Mucosa of rectum (tissue), 2 donors: ENCODE measurements around the gene TMEM150B.
"Not testable (repeated sequence)": the region's sequence is repeated elsewhere in the genome, so short reads cannot be mapped to it uniquely, and the experiment has no call there.

ENCODE experiments used
- H3K27ac ChIP-seq, 2 donors: one replicate each; pipeline ENCODE4 v1.7.0; 2013; ENCODE audit warnings: inconsistent platforms in 2 of 2, low read depth in 2 of 2, low read length in 2 of 2
- H3K27me3 ChIP-seq, 2 donors: one replicate each; pipeline ENCODE4 v1.7.0; 2013; ENCODE audit warnings: low read length in 2 of 2; ENCODE audit not compliant: control insufficient read depth in 2 of 2, insufficient read depth in 2 of 2
- H3K36me3 ChIP-seq, 2 donors: one replicate each; pipeline ENCODE4 v1.7.0; 2013; ENCODE audit warnings: low read length in 2 of 2; ENCODE audit not compliant: control insufficient read depth in 2 of 2, insufficient read depth in 2 of 2
- H3K4me1 ChIP-seq, 2 donors: one replicate each; pipeline ENCODE4 v1.7.0; 2013; ENCODE audit warnings: low read length in 2 of 2, mild to moderate bottlenecking in 1 of 2; ENCODE audit not compliant: control insufficient read depth in 2 of 2, insufficient read depth in 2 of 2
- H3K4me3 ChIP-seq, 2 donors: one replicate each; pipeline ENCODE4 v1.7.0; 2013; ENCODE audit warnings: low read length in 2 of 2
- H3K9ac ChIP-seq, 2 donors: one replicate each; pipeline ENCODE4 v1.7.0; 2013; ENCODE audit warnings: low read length in 2 of 2, low read depth in 1 of 2, mild to moderate bottlenecking in 1 of 2
- H3K9me3 ChIP-seq, 2 donors: one replicate each; pipeline ENCODE4 v1.7.0; 2013; ENCODE audit warnings: low read length in 2 of 2; ENCODE audit not compliant: control insufficient read depth in 2 of 2
- donor health status: healthy.
- donor health status: Normal muscosa, but diverticular disease.

The TMEM150B gene

DNA sequence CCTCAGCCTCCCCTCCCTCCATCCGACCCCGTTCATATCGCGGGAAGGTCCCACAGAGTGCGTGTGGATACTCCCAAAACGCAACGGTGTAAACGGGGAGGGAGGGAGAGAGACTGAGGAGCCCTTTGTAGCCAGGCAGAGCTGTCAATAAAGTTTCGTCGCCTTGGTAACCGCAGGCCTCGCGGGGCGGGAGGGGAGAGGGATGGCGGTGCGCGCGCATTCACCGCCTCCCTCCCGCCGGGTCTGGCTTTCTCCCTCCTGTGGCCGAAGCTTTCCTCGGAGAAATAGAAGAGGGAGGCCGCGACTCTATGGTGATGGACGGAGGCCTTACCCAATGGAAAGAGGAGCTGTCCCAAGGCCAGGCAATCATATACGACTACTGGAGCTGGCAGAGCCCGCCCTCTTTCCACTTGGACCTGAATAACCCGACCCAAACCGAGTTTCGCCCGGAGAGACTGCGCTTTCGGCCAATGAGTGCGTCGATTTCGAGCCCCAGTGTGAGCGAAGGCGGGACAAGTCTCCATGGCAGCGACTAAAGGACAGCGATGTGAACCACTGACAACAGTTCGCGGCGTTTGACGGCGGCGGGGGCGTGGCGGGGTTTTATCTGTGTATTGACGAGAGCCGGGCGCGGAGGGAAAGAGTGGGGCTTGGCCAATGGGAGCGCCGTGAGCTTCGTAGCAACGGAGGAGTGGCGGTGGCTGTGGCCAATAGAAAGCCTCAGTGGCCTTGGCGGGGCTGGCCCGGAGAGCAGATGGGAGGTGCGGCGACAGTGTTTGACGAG lies 14.2 kb upstream of the TMEM150B start, which contains the start of gene KMT5C:
TSS of gene KMT5C (plus strand) at position 772 of the 784 bp plus-strand sequence. CDS start 2,061 bp downstream, outside the sequence.
- H3K4me3 ChIP-seq: peak within 1 kb of the TSS; percentile 76 to 86
- peak within 1 kb of the TSS; percentile 87 to 96 for H3K9ac ChIP-seq
- H3K9me3 ChIP-seq: no peaks in the 10 kb centered on the region
- peaks cover 24 to 25% of the 10 kb centered on the region in 2 donors for H3K4me1 ChIP-seq
- H3K36me3 ChIP-seq: peaks cover 0 to 8% of the 10 kb centered on the region in 2 donors
- H3K27me3 ChIP-seq: no peaks in the 10 kb centered on the region
- peak within 1 kb of the TSS; percentile 97 to 99 for H3K27ac ChIP-seq

DNA sequence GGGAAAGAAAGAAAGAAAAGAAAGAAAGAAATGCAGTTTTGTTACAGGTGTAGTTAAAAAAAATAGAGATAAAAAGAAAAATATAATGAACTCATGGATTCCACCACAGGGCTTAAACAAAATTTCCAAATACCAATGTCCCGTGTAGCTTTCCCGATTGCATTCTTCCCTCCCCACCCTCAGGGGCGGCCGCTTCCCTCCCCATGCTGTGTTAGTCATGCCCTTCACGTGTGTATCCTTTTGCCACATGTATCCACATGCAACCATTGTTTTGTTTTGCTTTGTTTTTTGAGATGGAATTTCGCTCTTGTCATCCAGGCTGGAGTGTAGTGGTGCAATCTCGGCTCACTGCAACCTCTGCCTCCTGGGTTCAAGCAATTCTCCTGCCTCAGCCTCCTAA lies 11.0 kb upstream of the TMEM150B start:
- H3K36me3 ChIP-seq: no peaks in the 10 kb centered on the region

DNA sequence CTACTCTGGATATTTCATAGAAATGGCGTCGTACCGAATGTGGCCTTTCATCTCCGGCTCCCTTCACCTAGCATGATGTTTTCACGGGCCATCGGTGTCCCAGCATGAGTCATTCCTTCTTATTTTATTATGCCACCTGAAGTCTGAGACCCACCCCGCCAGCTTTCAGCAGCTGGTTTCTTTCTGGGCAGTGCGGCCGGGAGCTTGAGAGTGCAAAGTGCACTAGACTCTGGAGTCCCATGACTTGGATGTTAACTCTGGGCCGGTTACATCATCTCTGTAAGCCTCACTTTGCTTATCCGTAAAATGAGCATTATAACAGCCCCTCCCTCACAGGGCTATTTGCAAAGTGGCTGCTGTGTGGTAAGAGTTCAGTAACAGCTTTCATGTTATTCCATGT lies 8.7 kb upstream of the TMEM150B start:
- peak overlapping the region in 1 of 2 donors; percentile 51 for H3K9ac ChIP-seq
- H3K27ac ChIP-seq: peak overlapping the region; percentile 79 to 86
- H3K4me1 ChIP-seq: peaks cover 9 to 14% of the 10 kb centered on the region in 2 donors

More for the DNA sequence above, 11.0 kb upstream of the TMEM150B start:
- Histone ChIP-seq H3K9me3 (no peaks in the 10 kb centered on the region), H3K9ac (no peak overlapping the region), H3K4me3 (no peak overlapping the region), H3K4me1 (peaks cover 21 to 25% of the 10 kb centered on the region in 2 donors), H3K27me3 (no peaks in the 10 kb centered on the region), H3K27ac (no peak overlapping the region)

DNA sequence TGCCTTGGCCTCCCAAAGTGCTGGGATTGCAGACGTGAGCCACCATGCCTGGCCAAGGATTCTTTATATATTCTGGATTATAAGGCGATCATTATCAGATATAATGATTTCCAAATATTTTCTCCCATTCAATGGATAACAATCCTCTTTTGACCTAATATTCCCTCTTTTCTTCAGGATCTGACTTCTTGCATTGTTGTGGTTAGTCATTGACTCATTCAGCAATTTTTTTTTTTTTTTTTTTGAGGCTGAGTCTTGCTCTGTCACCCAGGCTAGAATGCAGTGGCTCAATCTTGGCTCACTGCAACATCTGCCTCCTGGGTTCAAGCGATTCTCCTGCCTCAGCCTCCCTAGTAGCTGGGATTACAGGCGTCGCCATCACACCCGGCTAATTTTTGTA lies 4.7 kb upstream of the TMEM150B start:
- H3K27ac ChIP-seq, H3K9me3 ChIP-seq, H3K36me3 ChIP-seq, H3K27me3 ChIP-seq, H3K4me3 ChIP-seq, H3K4me1 ChIP-seq, H3K9ac ChIP-seq: not testable (repeated sequence)

More for the DNA sequence above, 8.7 kb upstream of the TMEM150B start:
- no peaks in the 10 kb centered on the region for H3K36me3 ChIP-seq
- no peaks in the 10 kb centered on the region for H3K27me3 ChIP-seq
- H3K4me3 ChIP-seq: peak overlapping the region in 1 of 2 donors; percentile 41
- H3K9me3 ChIP-seq: no peaks in the 10 kb centered on the region

DNA sequence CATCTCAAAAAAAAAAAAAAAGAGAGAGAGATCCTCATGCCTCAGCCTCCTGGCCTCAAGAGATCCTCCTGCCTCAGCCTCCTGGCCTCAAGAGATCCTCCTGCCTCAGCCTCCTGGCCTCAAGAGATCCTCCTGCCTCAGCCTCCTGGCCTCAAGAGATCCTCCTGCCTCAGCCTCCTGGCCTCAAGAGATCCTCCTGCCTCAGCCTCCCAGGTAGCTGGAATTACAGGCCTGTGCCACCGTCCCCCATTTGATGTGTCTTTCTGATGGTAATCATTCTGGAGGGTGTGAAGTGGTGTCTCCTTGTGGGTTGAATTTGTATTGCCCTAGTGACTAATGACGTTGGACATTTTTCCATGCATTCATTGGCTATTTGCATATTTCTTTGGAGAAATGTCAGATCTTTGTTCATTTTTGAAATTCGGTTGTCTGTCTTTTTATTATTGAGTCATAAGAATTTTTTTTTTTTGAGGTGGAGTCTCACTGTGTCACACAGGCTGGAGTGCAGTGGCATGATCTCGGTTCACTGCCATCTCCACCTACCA lies 3.7 kb upstream of the TMEM150B start:
- not testable (repeated sequence) for H3K9me3 ChIP-seq, H3K9ac ChIP-seq, H3K27ac ChIP-seq, H3K4me3 ChIP-seq, H3K4me1 ChIP-seq, H3K27me3 ChIP-seq, H3K36me3 ChIP-seq

DNA sequence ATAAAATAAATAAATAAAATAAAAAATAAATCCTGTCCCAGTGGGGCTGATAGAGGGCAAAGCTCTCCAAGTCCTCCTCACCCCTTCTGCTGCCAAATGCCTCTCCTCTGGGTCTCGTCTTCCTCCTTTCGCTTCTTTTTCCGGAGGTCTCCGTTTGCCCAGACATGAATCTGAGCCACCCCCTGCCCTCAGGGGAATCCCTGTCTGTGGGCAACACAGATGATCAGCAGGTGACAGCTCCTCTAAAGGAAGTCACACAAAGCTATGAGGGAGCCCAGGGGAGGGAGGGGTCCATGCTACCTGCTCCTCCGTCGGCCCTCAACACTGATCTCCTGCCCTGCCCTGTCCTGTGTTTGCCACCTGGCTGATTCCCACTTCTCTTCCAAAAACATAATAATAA lies 479 bp downstream of the TMEM150B start:
- Histone ChIP-seq H3K4me3 (no peak overlapping the region), H3K27me3 (no peaks in the 10 kb centered on the region), H3K9ac (no peak overlapping the region), H3K4me1 (peaks cover 19 to 23% of the 10 kb centered on the region in 2 donors), H3K9me3 (no peaks in the 10 kb centered on the region), H3K36me3 (no peaks in the 10 kb centered on the region), H3K27ac (peak overlapping the region; percentile 38 to 41)

DNA sequence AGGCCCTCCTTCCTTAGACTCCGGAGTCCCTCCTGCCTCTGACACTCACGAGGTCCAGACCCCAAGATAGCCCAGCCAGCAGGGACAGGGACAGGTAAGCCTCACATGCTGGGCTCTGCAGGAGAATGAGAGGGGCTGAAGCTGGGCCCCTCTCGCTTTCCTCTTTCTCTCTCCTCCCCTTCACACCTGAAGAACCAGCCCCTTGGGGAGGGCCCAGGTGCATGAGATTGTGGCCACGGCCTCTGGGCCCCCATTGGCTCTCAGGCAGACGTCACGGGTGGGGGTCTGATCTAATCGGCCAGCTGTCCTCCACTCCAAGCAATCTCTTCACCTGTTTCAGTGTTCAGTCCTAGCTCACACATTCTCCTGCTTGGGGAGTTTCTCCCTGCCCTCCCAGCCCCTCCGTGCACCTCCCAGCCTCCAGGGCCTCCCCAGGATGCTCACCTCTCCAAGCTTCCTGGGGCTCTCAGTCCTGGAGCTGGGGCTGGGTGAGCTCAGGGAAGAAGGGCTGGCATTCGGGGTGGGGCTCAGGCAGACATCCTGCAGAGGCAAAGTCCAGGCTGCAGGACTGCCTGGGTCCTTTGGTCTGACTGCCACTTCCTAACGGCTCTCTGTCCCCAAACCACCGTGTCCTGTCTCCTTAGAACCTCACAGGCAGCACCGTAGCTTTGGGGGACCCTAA lies 2.8 kb downstream of the TMEM150B start:
- Histone ChIP-seq H3K36me3 (no peaks in the 10 kb centered on the region), H3K9ac (peak overlapping the region in 1 of 2 donors; percentile 49), H3K4me1 (peaks cover 19 to 23% of the 10 kb centered on the region in 2 donors), H3K27me3 (no peaks in the 10 kb centered on the region), H3K9me3 (no peaks in the 10 kb centered on the region), H3K4me3 (peak overlapping the region; percentile 28 to 59), H3K27ac (peak overlapping the region; percentile 58 to 72)

DNA sequence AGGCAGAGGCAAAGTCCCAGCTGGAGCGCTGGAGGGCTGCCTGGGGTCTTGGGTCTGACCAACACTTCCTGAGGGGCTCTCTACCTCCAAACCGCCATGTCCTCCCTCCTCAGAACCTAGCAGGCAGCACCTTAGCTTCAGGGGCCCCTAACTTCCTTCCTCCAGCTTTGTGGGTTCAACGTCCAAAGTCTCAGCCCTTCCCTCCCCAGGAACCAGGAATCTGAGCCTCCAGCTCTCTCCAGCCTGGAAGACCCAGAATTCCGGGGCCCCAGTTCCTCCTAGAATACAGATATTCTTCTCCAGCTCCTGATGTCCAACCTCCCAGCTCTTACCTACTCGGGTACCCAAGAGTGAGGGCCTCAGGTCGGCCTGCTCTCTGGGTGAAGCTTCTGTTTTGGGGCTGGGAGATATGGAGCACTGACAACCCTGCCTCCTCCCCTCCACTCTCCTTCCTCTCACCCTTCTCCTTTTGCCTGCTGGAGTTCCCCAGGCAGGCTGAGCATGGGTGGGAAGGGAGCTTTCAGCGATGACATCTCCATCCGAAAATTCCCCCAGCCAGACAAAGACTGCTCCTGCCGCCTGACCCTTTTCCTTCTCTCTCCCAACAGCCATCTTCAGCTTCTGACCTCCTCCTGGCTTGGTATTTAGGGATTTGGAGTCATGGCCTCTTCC lies 3.5 kb downstream of the TMEM150B start:
- peak overlapping the region; percentile 58 to 72 for H3K27ac ChIP-seq
- peaks cover 19 to 23% of the 10 kb centered on the region in 2 donors for H3K4me1 ChIP-seq
- H3K9ac ChIP-seq: peak overlapping the region in 1 of 2 donors; percentile 49

DNA sequence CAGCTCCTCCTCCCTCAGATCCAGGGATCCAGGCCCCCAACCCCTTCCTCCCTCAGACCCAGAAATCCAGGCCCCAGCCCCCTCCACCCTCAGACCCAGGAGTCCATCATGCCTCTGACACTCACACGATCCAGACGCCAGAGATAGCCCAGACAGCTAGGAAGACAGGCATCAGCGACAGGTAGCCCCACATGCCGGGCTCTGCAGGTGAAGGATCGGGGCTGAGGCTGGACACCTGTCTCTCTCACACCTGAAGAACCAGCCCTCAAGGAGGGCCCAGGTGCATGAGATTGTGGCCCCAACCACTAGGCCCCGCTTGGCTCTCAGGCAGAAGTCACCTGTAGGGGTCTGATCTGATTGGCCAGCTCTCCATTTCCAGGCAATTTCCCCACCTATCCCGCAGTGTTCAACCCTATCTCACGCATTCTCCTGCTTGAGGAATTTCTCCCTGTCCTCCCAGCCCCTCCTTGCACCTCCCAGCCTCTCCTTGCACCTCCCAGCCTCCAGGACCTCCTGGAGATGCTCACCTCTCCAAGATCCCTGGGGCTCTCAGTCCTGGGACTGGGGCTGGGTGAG lies 4.2 kb downstream of the TMEM150B start:
- no peaks in the 10 kb centered on the region for H3K27me3 ChIP-seq

More for the DNA sequence above, 3.5 kb downstream of the TMEM150B start:
- H3K36me3 ChIP-seq: no peaks in the 10 kb centered on the region
- no peaks in the 10 kb centered on the region for H3K9me3 ChIP-seq
- peak overlapping the region; percentile 55 to 59 for H3K4me3 ChIP-seq
- H3K27me3 ChIP-seq: no peaks in the 10 kb centered on the region

More for the DNA sequence above, 4.2 kb downstream of the TMEM150B start:
- Histone ChIP-seq H3K4me3 (peak overlapping the region; percentile 55 to 59), H3K9me3 (no peaks in the 10 kb centered on the region), H3K27ac (peak overlapping the region in 1 of 2 donors; percentile 58), H3K36me3 (no peaks in the 10 kb centered on the region), H3K4me1 (peaks cover 19 to 23% of the 10 kb centered on the region in 2 donors), H3K9ac (peak overlapping the region in 1 of 2 donors; percentile 49)
